IPS-NIHi7 (cell line): Measurements from ENCODE around the gene CALCOCO1.
"Not testable (repeated sequence)": the region's sequence is repeated elsewhere in the genome, so short reads cannot be mapped to it uniquely, and the experiment has no call there.

Experiments
- DNase-seq: peaks from one replicate; pipeline ENCODE4 v3.0.0; 2012; ENCODE audit warnings: mixed read lengths; ENCODE audit errors: extremely low spot score

The CALCOCO1 gene

DNA sequence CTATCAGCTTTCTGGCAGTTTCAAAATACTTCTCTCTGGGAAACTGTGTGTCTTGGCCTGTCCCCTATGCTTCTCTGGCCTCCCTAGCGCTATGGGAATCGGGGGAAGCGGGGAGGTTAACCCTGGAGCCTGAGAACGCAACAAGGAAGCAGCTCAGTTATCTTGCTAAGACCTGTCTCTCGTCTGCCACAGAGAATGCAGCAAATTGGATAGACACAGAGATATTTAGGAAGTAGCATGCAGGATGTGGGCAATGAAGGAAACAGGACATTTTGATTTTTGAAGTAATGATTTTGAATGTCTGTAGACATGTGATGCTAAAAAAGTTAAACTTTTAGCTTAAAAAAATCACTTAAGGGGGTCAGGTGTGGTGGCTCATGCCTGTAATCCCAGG, 6.6 kb upstream of the CALCOCO1 start:
- no peak for DNase-seq

DNA sequence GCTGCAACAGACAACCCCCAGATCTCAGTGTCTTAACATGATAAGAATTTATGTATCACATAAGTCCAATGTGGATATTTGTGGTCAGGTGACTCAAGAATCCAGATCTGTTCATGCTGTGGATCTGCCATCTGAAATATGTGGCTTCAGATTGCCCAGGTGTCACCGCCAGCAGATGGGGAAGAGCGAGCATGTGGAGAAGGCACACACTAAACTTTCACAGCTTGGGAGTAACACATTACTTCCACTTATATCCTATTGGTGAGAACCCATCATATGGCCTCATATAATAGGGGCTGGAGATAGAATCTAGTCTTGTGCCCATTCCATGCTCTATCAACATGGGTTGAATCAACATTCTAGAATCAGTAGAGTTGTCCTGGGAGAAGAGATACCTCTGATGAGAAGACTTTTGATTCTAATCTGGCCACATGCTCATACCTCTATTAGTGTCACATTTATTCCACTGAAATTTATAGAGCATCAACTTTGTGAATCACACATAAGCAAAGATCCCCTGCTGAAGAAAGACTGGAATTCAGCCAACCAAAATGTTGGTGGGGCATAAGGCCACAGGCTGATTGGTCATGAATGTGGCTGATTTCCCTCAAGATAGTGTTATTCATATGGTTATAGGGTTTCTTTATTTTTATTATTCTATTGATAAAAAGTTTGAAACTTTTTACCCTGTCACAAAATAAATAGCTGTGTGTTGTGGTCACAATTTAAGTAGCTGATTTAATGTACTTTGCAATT, 6.0 kb upstream of the CALCOCO1 start:
- DNase-seq = no peak

DNA sequence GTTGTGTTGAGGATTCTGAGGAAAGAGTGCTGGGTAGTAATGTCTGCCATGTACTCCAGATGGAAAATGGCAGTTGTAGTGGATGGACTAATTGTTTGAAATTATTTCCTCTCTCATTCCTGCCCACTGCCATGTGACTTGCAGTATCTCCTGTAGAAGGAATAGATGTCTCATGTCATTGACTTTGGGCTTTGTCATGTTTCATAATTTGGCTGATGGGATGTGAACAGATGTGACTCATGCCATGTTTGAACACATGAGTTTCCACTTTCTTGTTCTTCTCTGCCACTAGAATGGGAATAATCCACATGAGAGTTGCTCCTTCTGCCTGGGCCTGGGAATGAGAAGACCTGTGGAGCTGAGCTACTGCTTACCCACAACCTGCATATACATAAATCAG, 2.4 kb upstream of the CALCOCO1 start:
- no peak for DNase-seq

DNA sequence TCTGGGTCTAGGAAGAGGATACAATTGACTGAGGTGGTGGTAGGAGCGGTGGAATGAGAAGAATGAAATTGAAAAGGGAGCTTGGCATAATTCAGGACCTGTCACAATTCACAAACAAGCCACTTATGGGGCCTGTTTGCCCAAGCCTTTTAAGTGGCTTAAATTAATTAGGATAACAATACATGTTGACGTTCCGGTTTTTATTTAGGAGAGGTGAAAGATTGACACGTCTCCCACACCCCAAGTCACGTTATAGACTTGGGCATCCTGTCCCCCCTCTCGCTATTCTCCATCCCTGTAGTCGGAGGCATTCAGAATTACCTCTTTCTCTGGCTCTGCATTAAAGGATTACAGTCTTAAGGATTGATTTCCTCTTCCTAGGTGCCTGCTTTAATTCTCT, 954 bp upstream of the CALCOCO1 start:
- no peak for DNase-seq

DNA sequence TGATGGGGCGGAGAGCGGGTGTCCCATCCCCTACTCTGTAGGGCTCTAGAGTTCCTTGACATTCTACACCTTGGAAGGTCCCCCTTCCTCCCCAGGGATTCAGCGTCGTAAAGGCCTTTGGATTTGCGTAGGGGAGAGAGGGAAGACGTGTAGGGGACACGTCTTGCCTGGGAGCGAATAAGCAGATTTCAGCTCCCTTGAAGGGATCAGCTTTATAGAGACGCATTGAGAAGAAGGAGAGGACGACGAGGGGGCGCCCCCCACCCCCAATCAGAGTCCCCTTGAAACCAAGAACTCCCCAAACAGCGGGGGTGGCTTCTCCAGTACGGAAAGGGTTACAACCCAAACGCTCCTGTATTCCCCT, 324 bp downstream of the CALCOCO1 start:
- no peak for DNase-seq

DNA sequence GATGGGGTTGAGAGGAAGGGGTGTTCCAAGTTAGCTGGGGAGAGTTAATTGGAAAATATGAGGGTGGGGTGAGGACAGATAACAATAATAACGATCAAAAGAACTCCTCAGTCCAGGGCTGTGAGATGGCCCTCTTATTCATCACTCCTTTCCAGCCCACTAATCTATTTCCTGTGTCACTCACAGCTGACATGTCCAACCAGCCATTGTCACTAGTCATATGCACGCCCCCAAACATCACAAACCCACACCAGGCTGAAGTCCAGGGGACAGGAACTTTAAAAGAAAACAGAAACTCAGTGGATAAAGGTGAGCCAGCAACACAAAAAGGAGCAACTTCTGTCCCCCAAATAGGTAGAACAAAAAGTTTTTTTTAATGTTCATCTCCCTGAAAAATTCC, 911 bp downstream of the CALCOCO1 start:
- no peak for DNase-seq

DNA sequence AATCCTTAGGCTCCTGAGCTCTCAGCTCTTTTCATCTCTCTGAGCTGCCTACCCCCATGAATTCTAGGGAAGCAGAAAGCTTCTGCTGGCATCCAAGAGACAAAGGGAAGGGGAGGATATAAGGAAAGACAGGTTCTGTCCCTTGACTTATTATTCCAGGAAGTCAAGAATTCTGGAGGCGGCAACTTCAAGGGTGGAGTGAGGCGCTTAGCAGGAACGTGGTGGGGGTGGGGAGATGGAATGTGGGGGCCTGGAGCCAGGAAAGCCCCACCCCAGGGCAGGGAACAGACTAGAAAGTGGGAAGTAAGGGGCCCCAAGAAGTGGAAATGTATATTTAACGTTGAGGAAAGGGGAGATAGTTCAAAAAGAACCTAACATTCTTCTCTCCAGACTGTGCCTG, 1.4 kb downstream of the CALCOCO1 start:
- no peak for DNase-seq

DNA sequence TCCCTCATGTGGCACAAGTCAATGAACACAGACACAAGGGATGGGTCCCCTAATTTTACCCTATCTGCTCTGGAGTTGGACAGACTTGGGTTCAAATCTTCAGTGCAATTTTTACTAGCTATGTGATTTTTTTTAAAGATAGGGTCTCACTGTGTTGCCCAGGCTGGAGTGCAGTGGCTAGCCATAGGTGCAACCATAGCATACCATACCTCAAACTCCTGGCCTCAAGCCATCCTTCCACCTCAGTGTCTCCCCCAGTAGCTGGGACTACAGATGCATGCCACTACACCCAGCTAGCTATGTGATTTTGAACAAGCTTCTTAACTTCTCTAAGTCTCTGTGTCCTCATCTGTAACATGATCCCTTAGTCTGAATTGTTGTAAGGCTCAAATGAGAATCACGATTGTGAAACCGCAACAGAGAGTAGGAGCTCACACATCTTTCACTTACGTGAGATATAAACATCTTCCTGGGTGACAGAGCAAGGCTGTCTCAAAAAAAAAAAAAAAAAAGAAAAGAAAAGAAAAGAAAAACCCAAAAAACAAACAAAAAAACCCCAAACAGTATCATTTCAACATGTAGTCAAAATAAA, 4.7 kb downstream of the CALCOCO1 start:
- DNase-seq = no peak

DNA sequence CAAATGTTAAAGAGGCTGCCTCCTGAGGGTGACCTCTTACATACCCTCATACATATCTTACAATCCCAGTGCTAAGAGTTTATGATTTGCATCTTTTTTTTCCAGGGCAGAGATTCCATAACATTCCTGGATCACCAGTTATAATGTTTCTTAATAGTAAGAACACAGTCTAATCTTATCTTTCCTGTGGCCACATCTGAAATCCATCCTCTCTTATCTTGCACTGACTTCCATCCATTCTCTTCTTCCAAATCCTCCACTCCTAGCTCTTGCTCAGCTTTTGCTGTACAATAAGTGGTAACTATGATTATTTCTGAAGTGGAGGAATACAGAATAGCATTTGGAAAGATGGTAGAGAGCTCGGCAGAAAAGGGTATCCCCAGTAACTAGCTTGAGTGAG, 6.3 kb downstream of the CALCOCO1 start:
- no peak for DNase-seq

DNA sequence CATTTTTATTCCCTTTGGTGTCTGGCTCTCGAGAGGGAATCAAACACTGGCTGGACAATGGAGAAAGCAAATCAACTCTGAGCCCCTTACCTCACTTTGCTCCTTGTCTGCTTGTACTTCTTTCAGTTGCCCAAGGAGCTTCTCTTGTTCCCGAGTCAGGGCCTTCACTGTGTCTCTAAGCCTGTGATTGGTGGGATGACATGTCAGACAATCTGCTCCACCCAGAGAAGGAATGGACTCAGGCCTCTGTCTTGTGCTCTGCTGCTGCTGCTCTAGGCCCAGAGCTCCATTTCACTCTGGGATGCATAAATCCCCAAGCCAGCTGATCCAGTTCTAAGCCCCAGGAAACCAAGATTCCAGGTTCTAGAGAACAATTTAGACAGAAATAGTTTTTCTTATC, 7.6 kb downstream of the CALCOCO1 start:
- peak; percentile 49 for DNase-seq

DNA sequence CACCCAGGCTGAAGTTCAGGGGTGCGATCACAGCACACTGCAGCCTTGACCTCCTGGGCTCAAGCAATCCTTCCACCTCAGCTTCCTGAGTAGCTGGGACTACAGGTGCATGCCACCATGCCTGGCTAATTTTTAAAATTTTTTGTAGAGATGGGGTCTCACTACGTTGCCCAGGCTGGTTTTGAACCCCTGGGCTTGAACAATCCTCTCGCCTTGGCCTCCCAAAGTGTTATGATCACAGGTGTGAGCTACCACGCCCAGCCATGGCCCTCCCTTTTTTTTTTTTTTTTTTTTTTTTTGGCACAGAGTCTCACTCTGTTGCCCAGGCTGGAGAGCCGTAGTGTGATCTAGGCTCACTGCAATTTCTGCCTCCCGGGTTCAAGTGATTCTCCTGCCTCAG, 8.7 kb downstream of the CALCOCO1 start:
- DNase-seq = not testable (repeated sequence)

DNA sequence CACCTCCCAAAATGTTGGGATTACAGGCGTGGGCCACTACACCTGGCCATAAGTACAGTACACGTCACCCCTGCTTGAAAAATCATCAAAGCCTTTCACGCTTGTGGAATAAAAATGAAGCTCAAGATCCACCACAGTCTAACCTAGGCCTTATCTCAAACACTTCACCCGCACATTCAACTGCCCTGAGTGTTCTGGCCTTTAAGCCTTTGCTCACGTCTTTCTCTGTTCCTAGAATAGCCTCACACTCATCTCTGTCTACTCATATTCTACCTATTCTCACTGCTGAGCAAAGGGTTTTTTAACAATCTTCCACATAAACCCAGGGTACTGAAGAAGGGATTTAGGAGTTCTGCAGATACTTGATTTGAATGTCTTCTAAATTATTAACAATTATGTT, 9.9 kb downstream of the CALCOCO1 start:
- no peak for DNase-seq

DNA sequence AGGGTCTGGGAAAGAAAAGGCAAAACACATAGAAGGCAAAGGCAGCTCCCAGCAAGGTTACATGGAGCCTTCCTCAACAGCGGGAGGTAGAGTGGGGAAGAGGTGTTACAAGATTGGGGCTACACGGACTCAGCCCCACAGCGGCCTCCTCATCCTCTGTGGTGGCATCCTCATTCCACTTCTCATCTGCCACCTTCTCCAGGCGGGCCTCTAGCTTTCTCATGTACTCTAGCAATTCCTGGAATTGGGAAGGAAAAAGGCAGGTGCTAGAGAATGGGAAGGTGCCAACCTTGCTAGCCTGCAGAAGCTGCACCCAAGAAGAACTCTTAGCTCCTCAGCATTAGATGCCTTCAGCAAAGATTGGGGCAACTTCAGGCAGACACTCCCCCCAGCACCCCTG, 13.2 kb downstream of the CALCOCO1 start:
- no peak for DNase-seq

DNA sequence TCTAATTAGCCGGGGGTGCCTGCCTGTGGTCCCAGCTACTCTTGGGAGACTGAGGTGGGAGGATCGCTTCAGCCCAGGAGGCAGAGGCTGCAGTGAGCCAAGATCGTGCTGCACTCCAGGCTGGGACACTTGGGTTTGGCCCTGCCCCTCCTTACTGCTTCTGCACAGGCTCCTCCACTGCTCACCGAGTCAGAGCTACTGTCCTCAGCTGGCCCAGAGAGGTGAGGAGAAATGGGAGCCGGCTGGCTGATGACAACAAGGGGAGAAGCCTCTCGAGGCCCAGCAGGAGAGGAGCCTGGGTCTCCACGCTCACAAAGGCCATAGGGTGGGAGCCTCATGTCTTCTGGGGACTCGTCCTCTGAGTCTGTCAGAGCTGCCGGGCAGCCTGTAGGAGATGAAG, 13.7 kb downstream of the CALCOCO1 start:
- DNase-seq = no peak

DNA sequence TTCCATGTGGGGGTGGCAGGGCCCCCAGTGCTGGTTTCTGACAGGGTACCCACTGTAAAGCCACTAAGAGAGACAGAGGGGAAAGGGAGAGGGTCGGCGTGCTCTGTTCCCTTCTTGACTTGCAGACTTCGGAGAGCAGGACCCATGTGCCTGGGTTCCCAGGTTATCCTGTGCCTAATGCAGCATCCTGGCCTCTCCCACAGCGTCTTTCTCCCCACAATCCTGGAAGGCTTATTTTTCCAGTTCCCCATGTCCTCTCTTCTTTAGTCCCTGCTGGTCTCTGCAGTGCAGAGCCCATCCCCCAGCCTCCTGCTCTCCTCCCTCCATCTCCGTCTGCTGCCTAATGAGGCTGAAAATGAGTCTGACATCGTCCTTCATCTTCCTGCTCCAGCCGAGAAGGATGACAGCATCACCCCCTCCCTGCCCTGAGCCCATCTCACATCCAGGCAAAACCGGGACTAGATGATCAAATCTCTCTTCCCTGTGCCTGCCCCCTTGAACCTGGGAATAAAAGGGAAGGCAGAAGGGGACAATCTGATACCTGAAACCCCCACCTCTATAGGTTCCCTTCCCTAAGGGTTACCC, 15.1 kb downstream of the CALCOCO1 start:
- no peak for DNase-seq

DNA sequence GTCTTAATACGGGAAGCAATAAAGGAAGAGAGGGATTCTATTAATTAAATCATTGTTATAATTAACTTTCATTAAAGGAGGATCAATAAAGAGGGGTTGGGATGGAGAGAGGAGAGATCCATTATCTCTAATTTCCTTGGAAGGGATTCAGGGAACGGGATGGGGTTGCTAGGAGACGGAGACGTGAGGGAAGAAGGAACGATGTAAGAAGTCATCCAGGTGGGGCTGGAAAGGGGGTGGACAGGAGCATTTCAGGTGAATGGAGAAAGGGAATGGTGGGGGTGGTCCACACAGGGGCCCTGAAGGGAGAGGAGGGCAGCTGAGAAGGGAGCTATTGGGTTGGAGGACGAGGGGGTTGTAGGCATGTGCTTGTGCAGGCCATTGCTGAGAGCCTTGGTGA, 17.2 kb downstream of the CALCOCO1 start:
- no peak for DNase-seq

DNA sequence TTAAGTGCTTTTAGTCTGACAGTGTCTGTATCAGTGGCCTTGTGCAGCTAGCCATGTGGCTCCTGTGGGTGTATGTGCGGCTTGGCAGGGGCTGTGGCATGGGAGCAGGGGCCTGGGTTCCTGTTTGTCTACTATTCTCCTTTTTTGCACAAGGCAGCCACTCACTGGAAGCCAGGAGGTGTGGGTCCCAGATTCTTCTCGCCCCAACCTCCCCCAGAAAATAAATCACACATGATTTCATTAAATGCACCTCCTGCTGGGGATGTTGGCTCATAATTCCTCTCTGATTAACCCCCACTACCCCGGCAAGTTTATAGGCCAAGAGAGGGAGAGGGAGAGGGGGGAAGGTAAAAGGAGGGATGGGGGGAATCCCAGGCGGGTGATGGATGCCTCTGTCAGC, 17.6 kb downstream of the CALCOCO1 start:
- DNase-seq = no peak

DNA sequence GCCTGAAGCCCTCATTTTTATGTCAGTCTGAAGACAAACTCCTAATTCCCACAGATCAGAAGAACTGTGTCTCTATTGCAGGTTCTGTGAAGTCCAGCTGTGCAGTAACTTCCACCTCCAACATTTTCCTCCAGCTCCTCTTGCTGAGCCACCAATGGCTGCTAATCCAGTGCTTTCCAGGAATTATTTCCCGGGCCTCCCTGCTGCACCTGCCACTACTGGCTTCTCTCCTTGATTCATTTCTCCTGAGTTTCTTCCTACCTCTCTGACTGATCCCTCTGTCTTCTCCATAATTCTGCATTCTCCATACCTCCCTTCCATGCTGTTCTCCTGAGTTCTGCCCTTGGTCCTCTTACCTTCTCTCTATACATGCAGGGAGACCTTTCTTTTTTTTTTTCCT, 21.2 kb downstream of the CALCOCO1 start:
- DNase-seq = no peak

DNA sequence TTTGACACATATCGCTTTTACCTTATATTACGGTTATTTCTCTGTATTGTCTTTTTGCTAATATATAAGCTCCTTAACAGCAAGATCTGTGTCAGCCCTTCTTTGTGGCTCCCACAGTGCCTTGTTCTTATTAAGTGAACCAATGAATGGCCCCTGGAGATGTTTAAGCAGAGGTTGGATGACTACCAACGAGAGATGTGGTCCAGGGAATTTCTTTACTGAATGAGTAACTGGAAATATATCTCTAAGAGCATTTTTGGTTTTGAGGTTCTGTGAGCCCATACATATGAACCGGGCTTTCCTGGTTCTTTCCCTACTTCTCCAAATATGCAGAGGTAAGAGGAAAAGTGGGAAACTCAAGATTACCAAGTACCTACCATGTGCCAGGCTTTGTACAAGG, 23.5 kb downstream of the CALCOCO1 start:
- no peak for DNase-seq

DNA sequence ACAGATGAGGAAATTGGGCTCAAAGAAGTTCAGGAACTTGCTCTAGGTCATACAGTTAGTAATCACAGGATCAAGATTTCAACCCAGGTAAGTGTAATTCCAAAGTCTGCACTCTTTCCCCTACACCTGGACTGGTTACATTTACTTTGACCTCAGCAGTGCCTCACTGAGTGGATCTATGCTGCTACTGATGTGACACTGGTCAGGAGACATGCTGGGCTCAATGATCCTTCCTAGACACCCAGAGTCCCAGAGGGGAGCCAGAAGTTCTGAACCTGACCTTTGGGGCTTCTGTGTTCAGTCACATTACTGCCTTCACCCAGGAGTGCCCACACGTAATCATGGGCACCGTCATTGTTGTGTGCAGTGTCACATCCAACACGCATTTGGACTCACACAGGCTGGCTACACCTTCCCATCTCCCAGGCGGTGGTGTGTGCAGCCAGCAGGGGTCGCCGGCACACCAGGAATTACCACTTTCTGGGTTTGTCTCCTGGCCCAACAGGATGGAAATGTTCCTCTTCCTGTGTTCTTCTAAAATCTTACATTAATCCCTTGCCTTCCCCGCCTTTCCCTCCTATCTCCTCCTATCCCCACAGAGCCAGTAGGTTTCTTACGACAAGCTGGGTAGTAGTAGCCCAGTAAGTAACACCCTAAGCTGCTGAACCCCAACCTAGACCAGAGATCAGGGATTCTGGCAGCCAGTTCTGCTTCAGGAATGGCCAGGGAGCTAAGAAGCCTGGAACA, 25.6 kb downstream of the CALCOCO1 start:
- peak; percentile 84 for DNase-seq

DNA sequence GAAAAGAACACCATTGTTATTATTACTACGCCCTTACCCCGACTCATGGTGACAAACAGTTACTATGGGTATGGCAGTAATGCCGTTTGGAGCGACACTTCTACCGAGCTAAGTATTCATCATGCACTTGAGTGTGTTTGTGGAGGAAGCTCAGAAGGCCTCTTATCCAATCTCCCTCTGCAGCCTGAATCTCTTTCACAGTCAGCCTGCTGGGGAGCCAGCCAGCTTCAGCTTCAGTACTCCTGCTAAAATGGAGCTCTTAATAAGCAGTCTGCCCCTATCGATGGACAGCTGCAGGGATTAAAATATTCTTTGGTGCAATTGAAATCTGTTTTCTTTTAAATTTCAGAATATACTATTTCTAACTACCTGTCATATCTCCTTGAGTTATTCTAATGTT, 26.7 kb downstream of the CALCOCO1 start:
- DNase-seq = no peak

DNA sequence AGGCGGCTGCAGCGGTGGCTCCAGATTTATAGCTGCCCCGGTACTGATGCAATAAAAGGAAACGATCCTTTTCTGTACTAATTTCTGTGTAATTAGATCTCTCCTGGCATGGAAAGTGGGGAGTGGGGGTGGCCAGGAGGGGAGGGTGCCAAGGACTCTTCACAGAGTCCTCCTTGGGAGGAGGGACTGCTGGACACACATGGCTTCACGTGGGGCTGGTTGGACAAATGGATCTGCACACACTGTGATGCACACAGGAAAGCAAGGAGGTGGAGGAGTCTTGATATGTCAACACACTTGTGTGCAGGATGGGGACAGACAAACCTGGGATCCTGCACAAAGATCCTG, 27.6 kb downstream of the CALCOCO1 start:
- no peak for DNase-seq
